GM18873 (cell line): Measurements from ENCODE around the gene CKAP2L.

ENCODE experiments used
- ATAC-seq: cut with Tn5 transposase; IDR thresholded peaks from one replicate; pipeline ENCODE4 v1.9.1; 2021; ENCODE audit warnings: mild to moderate bottlenecking, moderate library complexity, moderate number of reproducible peaks; ENCODE audit not compliant: unreplicated experiment, low FRiP score

The CKAP2L gene

DNA sequence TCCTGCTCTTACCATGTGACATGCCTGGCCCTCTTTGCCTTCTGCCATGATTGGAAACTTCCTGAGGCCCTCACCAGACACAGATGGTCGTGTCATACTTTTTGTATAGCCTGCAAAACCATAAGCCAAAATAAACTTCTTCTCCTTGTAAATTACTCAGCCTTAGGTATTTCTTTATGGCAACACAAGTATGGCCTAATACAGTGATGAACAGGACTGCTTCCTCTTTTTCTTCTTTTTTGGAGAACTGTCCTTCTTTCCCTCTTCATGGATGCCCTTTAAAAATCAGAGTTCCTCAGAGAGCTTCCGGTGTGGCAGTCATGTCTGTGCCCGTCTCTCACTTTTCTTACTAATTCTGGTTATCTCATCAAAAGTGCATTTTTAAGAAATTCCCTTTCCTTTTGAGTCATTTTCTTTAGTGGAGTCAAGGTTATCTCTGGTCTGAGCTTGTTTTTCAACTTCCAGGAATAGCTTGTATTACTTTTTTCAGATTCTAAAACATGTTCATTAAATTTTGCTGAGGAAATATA is 29.1 kb upstream of the CKAP2L start:
- ATAC-seq, result no peak

DNA sequence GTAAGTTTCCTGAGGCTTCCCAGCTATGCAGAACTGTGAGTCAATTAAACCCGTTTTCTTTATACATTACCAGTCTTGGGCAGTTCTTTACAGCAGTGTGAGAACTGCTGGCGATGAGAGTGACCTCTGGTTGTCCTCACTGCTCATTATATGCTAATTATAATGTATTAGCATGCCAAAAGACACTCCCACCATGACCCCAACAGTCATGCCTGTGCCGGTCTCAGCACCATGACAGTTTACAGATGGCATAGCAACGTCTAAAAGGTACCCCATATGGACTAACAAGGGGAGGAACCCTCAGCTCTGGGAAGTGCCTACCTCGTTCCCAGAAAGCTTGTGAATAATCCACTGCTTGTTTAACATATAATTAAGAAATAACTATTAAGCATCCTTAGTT is 28.0 kb upstream of the CKAP2L start:
- no peak for ATAC-seq

DNA sequence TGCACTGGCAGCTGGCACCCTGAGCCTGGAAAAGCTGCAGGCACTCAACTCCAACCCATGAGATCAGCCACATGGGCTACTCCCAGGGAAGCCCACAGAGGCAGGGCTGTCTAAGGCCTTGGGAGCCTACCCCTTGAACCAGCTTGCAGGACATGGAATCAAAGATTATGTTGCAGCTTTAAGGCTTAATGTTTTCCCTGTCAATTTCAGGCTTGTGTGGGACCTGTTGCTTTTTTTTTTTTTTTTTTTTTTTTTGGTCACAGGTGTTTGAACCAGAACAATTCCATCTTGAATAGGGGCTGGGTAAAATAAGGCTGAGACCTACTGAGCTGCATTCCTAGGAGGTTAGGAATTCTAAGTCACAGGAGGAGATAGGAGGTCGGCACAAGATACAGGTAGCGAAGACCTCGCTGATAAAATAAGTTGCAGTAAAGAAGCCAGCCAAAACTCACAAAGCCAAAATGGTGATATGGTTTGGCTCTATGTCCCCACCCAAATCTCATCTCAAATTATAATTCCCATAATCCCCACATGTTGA is 27.4 kb upstream of the CKAP2L start:
- no peak for ATAC-seq

DNA sequence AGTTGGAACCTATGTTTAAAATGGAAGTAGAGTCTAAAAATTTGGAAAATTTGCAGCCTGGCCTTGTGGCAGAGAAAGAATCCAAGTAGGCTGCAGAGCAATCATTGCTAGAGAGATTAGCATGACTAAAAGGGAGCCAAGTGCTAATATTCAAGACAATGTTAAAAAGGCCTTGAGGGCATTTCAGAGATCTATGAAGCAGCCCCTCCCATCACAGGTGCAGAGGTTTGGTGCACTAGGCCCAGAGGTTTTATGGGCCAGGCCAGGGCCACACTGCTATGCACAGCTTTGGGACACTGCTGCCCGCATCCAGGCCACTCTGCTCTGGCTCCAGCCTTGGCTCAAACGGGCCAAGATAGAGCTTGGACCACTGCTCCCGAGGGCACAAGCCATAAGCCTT is 26.6 kb upstream of the CKAP2L start:
- ATAC-seq, result no peak

DNA sequence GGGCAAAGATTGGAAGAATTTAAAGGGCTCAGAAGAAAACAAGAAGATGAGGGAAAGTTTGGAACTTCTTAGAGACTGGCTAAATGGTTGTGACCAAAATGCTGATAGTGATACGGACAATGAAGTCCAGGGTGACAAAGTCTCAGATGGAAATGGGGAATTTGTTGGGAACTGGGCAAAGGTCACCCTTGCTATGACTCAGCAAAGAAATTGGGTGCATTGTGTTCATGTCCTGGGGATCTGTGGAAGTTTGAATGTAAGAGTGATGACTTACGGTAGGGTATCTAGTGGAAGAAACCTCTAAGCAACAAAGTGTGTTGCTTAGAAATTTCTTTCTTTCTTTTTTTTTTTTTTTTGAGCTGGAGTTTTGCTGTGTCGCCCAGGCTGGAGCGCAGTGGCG is 25.9 kb upstream of the CKAP2L start:
- ATAC-seq, result no peak

DNA sequence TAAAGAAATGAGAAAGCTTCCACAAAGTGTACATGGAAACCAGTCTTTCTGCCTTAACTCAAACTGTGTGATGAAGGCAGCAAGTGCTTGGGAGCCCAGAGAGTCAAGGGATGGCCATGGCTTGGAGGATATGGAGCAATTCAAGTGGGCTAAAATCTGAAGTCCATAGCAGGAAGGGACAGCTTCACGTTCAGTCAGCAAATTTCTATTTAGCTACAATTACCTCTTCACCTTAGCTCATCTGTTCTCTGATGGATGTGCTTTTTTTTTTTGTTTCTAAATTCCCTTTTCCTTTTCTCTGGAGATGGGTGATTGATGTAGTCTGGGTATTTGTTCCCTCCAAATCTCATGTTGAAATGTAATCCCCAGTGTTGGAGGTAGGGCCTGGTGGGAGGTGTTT is 24.8 kb upstream of the CKAP2L start:
- ATAC-seq, result no peak

DNA sequence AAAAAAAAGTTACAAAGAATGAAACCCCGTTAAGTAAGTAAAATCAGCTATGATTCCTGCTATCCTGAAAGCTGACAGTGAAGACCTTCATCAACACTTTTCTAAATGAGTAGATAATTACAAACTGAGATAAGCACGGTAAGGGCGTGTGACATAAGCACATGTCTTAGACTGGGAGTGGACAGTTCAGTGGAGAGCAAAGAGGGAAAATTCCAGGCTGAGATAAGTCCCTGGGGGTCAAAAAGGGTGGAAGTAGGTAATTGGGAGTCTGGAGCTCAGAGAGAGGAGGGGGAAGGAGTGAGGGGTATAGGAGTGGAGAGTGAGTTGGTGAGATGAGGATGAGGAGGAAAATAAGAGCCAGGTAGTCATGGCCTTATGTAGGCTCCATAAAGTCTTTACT is 24.2 kb upstream of the CKAP2L start:
- ATAC-seq, result no peak

DNA sequence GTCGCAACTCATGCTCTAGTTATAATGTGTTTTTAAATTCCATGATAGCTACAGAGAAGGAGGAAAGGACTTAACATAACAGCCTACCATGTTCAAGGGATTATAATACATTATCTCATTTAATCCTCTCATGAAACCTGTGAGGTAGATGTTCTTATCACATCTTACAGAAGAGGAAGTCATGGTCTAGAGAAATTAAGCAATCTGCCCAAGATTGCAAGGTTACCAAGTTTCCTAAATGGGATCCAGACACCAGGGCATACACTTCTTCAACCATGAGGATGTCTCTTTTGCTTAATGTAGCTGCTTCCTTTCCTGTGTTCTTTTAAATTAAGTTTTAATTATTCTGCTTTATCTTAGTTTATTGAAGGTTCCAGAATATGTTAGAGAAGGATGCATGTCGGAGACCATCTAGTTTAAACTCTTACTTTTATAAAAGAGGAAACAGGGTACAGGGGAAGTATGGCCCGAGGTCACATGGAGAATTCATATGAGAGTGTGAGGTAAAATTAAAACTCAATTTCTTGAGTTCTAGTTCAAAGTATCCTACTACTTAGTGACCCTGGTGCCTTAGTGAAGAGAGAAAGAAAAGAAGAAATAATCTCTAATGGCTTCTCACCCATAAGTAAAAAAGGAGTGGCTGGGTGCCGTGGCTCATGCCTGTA is 23.5 kb upstream of the CKAP2L start:
- ATAC-seq, result no peak

DNA sequence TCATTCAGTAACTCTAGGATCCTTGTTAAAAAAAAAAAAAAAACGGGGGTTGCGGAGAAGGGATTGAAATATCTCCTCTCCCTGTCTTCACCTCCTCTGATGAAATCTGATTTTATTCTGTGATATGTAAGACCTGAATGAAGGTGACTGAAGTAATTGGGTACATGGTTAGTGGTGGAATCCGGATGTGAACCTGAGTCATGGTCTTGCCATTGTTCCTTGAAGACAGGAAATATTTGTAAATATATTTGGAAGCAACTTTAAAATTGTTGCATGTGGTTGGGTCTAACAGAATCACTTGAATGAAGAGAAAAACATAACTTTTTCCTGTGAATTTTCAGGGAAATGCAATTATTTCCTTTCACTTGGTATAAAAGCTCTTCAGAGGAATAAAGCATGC is 22.9 kb upstream of the CKAP2L start:
- no peak for ATAC-seq

DNA sequence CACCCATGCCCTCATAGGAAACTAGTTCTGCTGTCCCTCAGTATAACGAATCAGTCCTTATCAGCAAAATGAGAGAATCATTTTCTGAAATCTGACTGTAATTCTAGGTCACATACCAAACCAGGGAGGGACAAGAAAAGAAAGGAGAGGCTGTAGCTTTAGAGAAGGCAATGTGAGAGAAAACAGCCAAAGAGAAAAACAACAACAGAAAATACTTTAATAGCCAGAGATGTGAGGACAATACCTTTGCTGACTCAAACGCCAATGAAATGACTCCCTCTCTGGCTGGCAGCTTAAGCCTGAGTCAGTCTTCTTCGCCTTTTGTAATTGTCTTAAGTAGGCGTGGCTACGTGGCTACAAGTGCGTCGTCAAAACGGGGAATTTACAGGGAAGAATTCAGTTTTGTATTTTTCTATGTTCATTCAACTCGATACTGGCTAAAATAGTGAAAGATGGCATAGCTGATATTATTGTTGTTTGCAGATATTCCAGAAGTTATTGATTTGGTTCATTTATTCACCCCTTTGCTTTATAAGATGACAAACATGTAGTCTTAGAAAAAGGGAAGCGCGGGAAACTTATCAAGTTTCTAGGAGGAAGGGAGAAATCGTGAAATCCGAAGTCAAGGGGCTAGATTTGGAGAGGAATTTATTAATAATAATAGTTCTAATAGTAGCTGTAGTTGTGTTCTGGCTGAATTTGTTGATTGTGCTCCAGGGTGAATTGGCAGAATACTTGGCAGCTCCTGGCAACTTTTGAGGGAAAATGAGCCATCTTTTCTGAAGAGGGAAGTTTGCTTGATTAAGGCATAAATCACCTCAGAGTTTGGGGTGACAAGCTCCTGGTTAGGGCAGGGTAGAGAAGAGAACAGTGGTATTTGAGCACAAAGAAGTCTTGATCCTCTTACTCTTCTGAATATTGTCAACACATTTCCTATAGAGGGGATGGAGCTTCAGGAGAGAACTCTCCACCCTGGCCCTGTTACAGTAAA is 20.1 kb upstream of the CKAP2L start, which contains the start of gene IL1A:
TSS of gene IL1A (minus strand) at position 295 of the 991 bp plus-strand sequence. CDS start 723 bp downstream, outside the sequence.
- no peak for ATAC-seq

DNA sequence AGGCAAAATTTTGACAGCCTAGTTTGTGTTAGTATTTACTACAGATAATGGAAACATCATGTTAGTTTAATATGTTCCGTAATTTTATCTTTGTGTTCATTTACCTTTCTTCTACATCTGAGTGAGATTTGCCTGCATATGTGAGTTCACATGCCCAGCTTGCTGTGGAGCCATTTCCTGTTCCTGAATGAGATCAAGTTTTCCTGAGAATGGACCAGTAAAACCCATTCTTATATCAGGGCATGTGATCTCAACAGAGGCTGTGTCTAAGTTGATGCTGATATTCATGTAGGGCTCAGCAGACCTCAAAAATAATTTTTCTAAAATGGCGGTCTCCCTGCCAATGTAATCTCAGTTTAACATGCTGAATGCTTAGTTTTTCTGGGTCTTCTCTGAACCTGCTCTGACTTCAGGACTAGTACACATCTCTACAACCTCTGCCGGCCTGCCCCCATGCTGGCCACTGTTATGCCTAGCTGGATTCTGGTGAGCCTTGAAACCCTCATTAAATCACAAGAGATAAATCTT is 18.8 kb upstream of the CKAP2L start:
- no peak for ATAC-seq

DNA sequence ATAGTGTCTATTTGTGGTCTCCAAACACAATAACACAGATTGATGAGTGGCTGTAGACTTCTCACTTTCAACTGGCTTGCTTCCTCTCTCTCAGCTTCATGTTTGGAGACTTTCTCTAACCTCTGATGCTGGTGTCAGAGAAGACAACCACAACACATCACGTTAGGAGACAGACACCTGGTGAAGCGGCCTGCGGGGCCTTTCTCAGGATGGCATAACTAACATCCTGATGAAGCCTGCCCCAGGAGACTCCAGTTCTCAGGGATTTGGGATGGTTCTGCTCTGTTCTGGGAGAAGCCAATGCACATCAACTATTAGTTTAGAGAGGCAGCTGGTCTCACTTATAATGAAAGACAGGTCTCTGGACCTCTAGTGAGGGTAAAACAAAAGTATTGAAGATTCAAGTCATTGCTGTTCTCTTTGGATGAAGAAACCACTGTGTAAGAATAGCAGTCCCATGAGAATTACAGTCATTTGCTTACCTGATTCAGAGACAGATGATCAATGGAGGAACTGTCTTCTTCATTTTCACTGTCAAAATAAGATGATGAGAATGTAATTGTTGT is 17.9 kb upstream of the CKAP2L start:
- ATAC-seq, result peak; percentile 82

DNA sequence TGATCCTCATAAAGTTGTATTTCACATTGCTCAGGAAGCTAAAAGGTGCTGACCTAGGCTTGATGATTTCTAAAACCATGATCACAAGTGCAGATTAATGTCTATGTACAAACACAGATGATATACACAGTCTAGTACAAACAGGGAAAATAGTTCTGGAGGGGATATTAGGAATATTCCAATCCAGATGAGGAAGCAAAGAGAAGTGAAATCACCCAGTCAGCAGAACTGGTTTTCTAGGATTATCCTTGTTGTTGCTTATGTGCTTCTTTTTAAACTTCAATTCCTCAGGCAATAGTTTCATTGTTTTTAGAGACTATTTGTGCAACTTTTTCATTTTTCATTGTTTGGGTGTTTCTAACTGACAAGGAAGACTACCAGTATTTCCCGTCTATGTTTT is 15.2 kb upstream of the CKAP2L start:
- no peak for ATAC-seq

DNA sequence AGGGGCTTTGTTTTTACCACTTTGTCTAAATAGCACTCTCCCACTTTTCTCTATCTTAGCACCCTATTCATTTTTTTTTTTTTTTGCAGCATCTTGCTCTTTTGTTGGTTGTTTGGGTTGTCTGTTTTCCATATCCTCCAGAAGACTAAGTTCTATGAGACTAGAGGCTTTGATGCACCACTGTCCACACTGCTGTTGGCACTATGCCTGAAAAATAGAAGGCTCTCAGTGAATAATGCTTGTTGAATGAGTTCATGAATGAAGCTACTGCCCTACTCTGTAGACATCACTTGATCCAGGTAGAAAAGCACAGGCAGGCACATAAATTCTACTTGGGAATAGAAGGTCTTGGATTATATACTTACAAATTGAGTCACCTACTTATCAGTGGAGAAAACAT is 12.6 kb upstream of the CKAP2L start:
- ATAC-seq, result no peak

DNA sequence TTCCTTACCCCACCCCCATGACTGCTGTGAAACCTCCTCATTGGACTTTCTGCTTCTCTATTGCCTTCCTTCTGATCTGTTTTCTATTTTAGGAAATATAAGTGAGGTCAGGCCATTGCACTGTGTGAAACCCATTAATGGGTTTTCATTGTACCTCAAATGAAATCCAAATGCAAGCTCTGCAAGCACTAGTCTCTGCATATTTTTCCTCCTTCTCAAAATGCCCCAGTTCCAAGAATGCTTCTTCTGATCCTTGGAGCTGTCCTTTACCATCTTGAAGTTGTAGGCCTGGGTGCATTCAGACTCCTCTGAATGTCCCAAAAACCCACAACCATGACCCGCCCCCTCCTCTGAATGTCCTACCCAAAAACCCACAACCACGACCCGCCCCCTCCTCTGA is 11.7 kb upstream of the CKAP2L start:
- no peak for ATAC-seq

DNA sequence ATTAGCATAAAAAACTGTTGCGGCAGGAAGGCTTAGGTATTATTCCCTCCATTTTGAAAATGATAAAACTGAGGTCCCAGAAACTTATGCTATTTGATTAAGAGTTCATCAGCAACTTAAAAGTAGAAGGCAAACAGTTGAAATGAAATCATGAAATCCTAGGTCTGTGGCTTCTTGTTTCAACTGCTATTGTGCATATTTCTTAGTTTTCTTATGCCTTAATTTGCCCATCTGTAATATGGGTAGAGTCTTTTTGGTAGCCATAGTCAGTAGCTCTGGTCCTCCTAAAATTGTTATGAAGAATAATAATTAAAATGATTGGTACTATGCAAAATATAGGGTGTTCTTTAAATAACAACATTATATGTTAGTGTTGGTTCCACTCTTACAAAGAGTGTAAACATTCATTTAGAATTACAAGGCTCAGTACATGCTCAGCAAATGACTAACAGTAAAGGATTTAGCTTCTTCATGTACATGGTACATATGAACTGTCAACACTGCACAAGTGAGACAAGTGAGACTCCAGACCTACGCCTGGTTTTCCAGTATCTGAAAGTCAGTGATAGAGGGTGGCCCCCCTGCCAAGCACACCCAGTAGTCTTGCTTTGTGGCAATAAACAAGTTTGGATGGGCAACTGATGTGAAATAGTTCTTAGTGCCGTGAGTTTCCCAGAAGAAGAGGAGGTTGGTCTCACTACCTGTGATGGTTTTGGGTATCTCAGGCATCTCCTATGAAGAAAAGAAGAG is 10.3 kb upstream of the CKAP2L start:
- ATAC-seq, result no peak

DNA sequence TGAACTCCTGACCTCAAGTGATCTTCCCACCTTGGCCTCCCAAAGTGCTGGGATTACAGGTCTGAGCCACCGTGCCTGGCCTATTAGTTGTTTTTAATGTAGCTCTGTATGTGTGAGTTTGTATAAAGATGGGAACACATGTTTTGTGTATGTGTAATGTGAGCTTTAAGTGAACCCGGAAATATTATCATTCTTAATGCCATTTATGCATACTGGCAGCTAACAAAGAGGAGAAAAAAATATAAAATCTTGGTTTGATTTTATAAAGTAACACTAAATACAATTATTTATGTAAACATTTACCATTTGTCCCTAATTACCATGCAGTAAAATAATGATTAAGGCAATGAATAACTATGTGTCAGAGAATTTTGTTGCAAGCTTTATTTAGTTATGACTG is 9.1 kb upstream of the CKAP2L start:
- ATAC-seq, result no peak

DNA sequence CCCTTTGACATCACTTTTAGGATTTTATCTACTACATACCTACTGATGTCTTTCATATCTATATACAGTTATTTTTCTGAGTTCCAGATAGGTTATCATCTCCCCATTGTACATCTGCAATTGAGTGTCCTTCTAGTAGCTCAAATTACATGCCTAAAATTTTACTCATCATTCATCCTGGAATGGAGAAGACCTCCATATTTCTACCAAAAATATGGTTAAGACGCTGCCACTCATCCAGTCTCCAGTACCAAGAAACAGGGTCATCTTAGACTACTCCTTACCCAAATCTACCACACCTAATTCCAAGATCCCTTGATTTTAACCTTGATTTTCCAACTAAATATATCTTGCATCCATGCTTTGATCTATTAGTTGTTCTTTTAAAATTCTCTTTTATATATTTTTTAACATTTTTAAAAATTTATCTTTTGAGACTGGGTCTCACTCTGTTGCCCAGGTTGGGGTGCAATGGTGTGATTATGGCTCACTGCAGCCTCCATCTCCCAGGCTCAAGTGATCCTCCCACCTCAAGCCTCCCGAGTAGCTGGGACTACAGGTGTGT is 8.6 kb upstream of the CKAP2L start:
- no peak for ATAC-seq

DNA sequence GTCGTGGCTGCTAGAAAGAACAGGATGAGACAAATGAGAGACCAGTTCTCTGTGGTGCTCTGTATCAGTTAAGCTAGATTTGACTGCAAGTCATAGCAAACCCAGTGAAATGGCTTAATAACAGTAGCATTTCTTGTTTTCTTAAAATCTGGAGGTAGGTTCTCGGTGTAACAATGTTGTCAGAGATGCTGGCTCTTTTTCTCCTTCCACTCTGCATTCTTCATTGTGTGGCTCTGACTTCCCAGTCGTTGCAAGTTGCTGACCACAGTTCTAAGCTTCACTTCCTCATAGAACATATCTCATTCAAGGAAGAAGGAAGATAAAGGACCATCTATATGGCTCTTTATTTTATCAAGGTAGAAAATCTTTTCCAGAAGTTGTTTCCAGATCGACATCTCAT is 7.9 kb upstream of the CKAP2L start:
- no peak for ATAC-seq

DNA sequence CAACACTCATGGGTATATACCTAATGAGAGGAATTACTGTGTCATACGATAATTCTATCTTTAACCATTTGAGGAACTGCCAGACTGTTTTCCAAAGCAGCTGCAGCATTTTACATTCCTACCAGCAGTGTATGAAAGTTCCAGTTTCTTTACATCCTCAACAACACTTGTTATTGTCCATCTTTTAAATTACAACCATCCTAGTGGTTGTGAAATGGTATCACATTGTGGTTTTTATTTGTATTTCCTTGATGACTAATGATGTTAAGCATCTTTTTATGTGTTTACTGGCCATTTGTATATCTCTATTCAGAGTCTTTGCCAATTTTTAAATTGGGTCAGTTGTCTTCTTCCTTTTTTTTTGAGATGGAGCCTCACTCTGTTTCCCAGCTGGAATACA is 4.0 kb upstream of the CKAP2L start:
- no peak for ATAC-seq
